Choroid plexus epithelial cell (primary cell): ENCODE data around the gene CSNK1A1.

Source experiments
- DNase-seq: peaks from one replicate; pipeline ENCODE4 v3.0.0-alpha.2; 2010; ENCODE audit warnings: low read depth
- H3K4me3 ChIP-seq: 2 replicates; pipeline ENCODE4 v1.5.1; 2011; ENCODE audit warnings: low read depth, mild to moderate bottlenecking, control low read depth, low read length, moderate library complexity
- TF ChIP-seq, protein P1 (sequence below): conservative IDR thresholded peaks from 2 replicates; pipeline ENCODE4 v1.5.1; 2011; ENCODE audit warnings: low read depth, mild to moderate bottlenecking, control low read depth, inconsistent platforms, low read length, moderate library complexity

The CSNK1A1 gene

DNA sequence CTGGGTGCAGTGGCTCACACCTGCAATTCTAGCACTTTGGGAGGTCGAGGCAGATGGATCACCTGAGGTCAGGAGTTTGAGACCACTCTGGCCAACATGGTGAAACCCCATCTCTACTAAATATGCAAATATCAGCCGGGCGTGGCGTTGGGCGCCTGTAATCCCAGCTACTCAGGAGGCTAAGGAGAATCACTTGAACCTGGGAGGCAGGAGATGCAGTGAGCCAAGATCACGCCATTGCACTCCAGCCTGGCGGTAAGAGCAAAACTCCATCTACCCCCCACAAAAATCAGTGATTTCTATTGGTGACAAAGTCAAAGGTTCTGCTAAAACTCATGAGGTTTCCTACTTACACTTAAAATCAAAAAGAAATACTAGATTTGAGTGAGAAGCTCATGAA, 18.8 kb downstream of the CSNK1A1 start:
- TF ChIP-seq, protein P1, sequence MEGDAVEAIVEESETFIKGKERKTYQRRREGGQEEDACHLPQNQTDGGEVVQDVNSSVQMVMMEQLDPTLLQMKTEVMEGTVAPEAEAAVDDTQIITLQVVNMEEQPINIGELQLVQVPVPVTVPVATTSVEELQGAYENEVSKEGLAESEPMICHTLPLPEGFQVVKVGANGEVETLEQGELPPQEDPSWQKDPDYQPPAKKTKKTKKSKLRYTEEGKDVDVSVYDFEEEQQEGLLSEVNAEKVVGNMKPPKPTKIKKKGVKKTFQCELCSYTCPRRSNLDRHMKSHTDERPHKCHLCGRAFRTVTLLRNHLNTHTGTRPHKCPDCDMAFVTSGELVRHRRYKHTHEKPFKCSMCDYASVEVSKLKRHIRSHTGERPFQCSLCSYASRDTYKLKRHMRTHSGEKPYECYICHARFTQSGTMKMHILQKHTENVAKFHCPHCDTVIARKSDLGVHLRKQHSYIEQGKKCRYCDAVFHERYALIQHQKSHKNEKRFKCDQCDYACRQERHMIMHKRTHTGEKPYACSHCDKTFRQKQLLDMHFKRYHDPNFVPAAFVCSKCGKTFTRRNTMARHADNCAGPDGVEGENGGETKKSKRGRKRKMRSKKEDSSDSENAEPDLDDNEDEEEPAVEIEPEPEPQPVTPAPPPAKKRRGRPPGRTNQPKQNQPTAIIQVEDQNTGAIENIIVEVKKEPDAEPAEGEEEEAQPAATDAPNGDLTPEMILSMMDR = no peak
- DNase-seq = no peak
- no peak overlapping the region for H3K4me3 ChIP-seq

DNA sequence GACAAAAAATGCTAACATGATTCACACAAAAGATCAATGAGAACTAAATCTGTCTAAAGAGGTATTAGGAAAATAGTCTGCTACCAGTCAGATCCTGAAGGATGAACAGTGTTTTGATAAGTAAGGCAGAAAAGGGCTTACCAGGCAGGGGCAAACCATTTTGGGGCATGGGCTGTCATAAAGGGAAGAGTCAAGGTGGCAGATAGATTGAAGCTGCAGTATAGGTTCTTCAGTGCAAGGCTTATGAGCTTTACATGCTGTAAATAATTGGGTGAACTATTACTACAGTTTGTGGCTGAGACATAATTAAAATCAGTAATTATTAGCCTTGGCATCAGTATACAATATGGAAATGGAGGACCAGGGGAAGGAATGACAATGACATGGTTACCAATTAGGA, 21.8 kb downstream of the CSNK1A1 start:
- TF ChIP-seq, protein P1 = no peak
- H3K4me3 ChIP-seq = no peak overlapping the region
- DNase-seq = no peak

DNA sequence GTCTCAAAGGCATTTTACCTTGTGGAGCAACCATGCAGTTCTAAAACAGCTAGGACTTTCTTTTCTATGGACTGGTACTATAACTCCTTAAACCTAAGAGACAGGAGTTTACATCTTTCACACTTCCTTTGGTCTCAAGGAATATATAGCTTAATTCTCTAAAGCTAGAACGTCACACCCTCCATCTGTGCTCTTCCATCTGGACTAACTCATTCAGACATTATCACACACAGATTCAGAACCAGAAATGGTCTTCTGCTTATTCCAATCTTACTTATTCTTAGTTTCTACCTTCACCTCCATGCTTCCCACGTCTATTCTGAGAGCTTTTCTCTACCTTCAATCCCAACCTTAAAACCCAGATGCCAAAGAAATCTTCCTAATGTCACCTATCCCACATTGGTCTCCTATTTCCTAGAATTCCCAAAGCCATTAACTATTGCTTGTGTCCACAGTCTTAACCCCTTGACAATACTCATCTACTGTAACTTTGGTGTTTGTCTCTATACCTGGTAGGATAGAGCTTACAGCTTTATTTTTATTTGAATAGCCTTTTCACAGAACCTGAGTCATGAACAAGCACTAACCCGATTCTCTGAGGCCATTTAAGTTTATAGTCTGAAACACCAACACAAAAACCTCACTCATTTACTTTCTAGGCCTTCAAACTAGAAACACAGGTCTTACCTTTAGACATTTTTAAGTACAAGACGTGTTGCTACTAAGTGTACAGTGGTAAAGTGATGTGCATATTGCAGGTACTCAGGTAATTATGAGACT, 22.8 kb downstream of the CSNK1A1 start:
- DNase-seq = no peak
- TF ChIP-seq, protein P1 = no peak
- no peak overlapping the region for H3K4me3 ChIP-seq

DNA sequence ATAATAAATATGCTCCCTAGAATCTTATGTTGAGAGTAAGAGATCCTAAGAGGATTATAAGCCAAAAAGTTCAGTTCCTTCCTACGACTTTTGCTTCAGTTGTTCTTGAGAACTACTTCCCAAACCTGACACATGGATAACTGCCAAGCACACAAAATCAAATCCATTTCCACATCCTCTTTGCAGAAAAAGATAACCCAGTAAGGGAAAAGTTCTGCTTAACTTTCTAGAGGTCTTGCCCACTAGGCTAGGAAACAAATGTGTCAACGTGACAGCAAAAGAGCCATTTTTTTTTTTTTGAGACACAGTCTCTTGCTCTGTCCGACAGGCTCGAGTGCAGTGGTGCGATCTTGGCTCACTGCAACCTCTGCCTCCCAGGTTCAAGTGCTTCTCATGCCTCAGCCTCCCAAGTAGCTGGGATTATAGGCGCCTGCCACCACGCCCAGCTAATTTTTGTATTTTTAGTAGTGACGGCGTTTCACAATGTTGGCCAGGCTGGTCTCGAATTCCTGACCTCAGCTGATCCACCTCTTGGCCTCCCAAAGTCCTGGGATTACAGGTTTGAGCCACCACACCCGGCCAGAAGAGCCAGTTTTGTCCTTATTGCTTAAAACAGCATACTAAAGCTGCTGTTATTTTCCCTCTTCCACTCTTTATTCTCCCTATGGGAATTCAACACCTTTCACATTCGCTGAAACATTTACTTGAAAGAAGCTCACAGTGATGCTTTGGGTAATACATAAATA, 24.2 kb downstream of the CSNK1A1 start:
- DNase-seq = peak; percentile 39
- H3K4me3 ChIP-seq = no peak overlapping the region
- TF ChIP-seq, protein P1 = no peak

DNA sequence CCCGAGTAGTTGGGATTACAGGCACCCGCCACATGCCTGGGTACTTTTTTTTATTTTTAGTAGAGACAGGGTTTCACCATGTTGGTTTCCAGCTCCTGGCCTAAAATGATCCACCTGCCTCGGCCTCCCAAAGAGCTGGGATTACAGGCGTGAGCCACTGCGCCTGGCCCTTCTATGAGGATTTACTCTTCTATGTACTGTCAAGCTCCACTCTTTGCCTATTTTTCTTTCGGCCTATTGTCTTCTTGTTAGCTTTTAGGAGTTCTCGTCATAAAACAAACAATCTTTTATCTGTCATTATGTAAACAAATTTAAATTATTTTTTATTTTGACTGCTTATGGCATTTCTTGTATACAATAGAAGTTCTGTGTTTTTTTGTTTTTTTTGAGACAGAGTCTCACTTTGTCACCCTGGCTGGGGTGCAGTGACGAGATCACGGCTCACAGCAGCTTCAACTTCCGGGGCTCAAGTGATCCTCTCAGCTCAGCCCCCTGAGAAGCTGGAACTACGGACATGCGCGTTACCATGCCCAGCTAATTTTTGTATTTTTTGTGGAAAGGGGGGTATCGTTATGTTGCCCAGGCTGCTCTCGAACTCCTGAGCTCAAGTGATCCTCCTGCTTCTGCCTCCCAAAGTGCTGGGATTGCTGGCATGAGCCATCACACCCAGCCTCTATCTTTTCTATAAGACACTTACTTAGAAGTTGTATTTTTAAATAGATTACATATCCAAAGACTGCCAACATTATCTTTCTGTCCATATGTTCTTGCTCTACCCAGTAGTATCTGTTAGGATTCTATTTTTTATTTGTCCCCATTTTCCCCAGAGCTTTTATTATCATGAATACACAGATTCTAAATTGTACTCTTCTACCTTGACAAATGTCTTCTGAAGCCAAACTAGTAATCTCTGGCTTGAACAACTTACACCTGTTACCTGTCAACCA, 29.2 kb downstream of the CSNK1A1 start:
- TF ChIP-seq, protein P1 = no peak
- H3K4me3 ChIP-seq = no peak overlapping the region
- no peak for DNase-seq

DNA sequence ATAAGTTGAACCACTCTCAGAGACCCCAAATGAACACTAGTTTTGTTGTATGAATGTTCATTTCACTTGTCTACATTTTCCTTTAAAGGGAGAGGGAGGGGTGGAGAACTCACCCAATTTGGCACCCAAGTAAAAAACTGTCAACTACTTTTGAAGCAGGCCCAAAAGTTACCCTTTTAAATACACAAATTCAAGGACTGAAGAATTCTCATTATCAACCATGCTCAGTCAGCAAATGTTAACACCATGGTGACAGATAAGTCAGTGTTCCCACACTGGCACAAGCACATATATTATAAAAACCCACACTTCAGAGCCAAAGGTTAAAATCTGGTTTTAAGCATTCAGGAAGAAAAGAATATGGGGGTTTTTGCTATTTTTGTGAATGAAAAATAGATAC, 31.6 kb downstream of the CSNK1A1 start:
- H3K4me3 ChIP-seq = no peak overlapping the region
- DNase-seq = no peak
- TF ChIP-seq, protein P1 = no peak
